Small intestine (tissue), 7 donors: ENCODE results near the gene GATB. TPM values are rescaled to one million over a fixed set of nuclear protein-coding genes. Genes with fewer than 3 reads are reported as not detected.

ENCODE experiments used
- DNase-seq, 2 donors: peaks; one replicate each; pipeline versions ENCODE4 v3.0.0 to v3.0.0-alpha.2; 2013
- FAIRE-seq: peaks from 2 replicates; lab custom pipeline; 2012; peaks lifted over from hg19 to GRCh38; lab: Jason Lieb, UNC
- H3K27ac ChIP-seq, 3 donors: one replicate each; pipeline ENCODE4 v1.5.1; 2013; ENCODE audit warnings: low read length in 2 of 3, mild to moderate bottlenecking in 2 of 3, control low read depth in 1 of 3, inconsistent platforms in 1 of 3, low read depth in 1 of 3, moderate library complexity in 1 of 3
- H3K27me3 ChIP-seq, 3 donors: one replicate each; pipeline ENCODE4 v1.6.1; 2013; ENCODE audit warnings: low read length in 3 of 3, inconsistent platforms in 1 of 3; ENCODE audit not compliant: control insufficient read depth in 3 of 3, insufficient read depth in 3 of 3
- H3K36me3 ChIP-seq, 3 donors: one replicate each; pipeline ENCODE4 v1.6.1; 2013; ENCODE audit warnings: low read length in 3 of 3, inconsistent platforms in 1 of 3, low read depth in 1 of 3, mild to moderate bottlenecking in 1 of 3, moderate library complexity in 1 of 3; ENCODE audit not compliant: control insufficient read depth in 3 of 3, insufficient read depth in 2 of 3
- H3K4me1 ChIP-seq, 3 donors: one replicate each; pipeline ENCODE4 v1.6.1; 2013; ENCODE audit warnings: low read length in 2 of 3, inconsistent platforms in 1 of 3, low read depth in 1 of 3, mild to moderate bottlenecking in 1 of 3, moderate library complexity in 1 of 3; ENCODE audit not compliant: control insufficient read depth in 3 of 3, insufficient read depth in 2 of 3
- H3K4me3 ChIP-seq, 3 donors: one replicate each; pipeline ENCODE4 v1.5.1; 2013; ENCODE audit warnings: low read length in 3 of 3, control low read depth in 1 of 3, inconsistent platforms in 1 of 3, low read depth in 1 of 3, mild to moderate bottlenecking in 1 of 3, moderate library complexity in 1 of 3
- H3K9me3 ChIP-seq, 2 donors: one replicate each; pipeline ENCODE4 v1.6.1; 2013; ENCODE audit warnings: low read depth in 1 of 2, low read length in 1 of 2; ENCODE audit not compliant: control insufficient read depth in 2 of 2, insufficient read depth in 1 of 2
- WGBS, 3 donors: extraction: QIAGEN DNeasy Blood & Tissue Kit; methylation state at CpG; one replicate each; pipeline ENCODE4 v1.1.7; 2013; 5-methylcytosine and 5-hydroxymethylcytosine counted together
- polyA plus RNA-seq, 4 donors: library from polyadenylated mRNA; stranded (reverse) in 3 of 4; unstranded in 1 of 4; fragments of 200-250 nt in 3 of 4; fragments of 120-200 nt in 1 of 4; gene quantifications; one replicate each; pipeline versions ENCODE4 v1.2.1 to v1.2.3, GENCODE V29; 2013
- donor health status: healthy with polysubstance abuse.
- donor health status: control.
- donor health status: control.
- donor health status: Bipolar disorder and iron deficiency.
- donor health status: healthy.

Gene GATB
- polyA plus RNA-seq, 4 donors: 10.5 to 18.0 (median 16.7) TPM

GRCh38 chr4:151804821-151805220 lies 44.0 kb upstream of the GATB start:
- no peak for FAIRE-seq
- Histone ChIP-seq H3K9me3 (no peaks in the 10 kb centered on the region), H3K4me1 (peaks cover 0 to 18% (median 5%) of the 10 kb centered on the region in 3 donors), H3K36me3 (no peaks in the 10 kb centered on the region), H3K27me3 (no peaks in the 10 kb centered on the region), H3K4me3 (no peak overlapping the region), H3K27ac (no peak overlapping the region)
- DNase-seq: no peak
- 65 to 80% (median 65%) methylated on average over 1 of the region's 1 CpG for WGBS, 3 donors

- DNase-seq (no peak), FAIRE-seq (no peak)
- Histone ChIP-seq H3K27ac (no peak overlapping the region), H3K4me3 (no peak overlapping the region), H3K36me3 (no peaks in the 10 kb centered on the region), H3K27me3 (no peaks in the 10 kb centered on the region), H3K4me1 (peaks cover 0 to 22% (median 5%) of the 10 kb centered on the region in 3 donors), H3K9me3 (no peaks in the 10 kb centered on the region)
- WGBS, 3 donors: 84 to 90% (median 85%) methylated on average over 4 of the region's 4 CpGs
Observed at GRCh38 chr4:151804086-151804630, 43.4 kb upstream of the GATB start.

GRCh38 chr4:151803246-151803645 lies 42.4 kb upstream of the GATB start:
- H3K36me3 ChIP-seq: no peaks in the 10 kb centered on the region
- no peak overlapping the region for H3K27ac ChIP-seq
- H3K27me3 ChIP-seq: no peaks in the 10 kb centered on the region
- peaks cover 0 to 31% (median 5%) of the 10 kb centered on the region in 3 donors for H3K4me1 ChIP-seq
- FAIRE-seq: no peak
- DNase-seq: no peak
- whole genome bisulfite sequencing, 3 donors: 81 to 95% (median 87%) methylated on average over 4 of the region's 4 CpGs
- H3K4me3 ChIP-seq: no peak overlapping the region
- no peaks in the 10 kb centered on the region for H3K9me3 ChIP-seq

- Histone ChIP-seq H3K36me3 (no peaks in the 10 kb centered on the region), H3K27ac (no peak overlapping the region), H3K27me3 (no peaks in the 10 kb centered on the region), H3K4me1 (peaks cover 0 to 40% (median 9%) of the 10 kb centered on the region in 3 donors), H3K4me3 (no peak overlapping the region), H3K9me3 (no peaks in the 10 kb centered on the region)
- DNase-seq (peak; percentile 42), FAIRE-seq (no peak)
- 62 to 72% (median 69%) methylated on average over 15 of the region's 15 CpGs for WGBS, 3 donors
Observed at GRCh38 chr4:151801547-151802516, 41.0 kb upstream of the GATB start.

- FAIRE-seq: no peak
- no peaks in the 10 kb centered on the region for H3K36me3 ChIP-seq
- H3K9me3 ChIP-seq: no peaks in the 10 kb centered on the region
- peaks cover 0 to 47% (median 10%) of the 10 kb centered on the region in 3 donors for H3K4me1 ChIP-seq
- no peak overlapping the region for H3K4me3 ChIP-seq
- DNase-seq: peak; percentile 86 to 91
- H3K27ac ChIP-seq: peak overlapping the region in 2 of 3 donors; percentile 75 to 89
- H3K27me3 ChIP-seq: no peaks in the 10 kb centered on the region
- WGBS, 3 donors: 19 to 56% (median 35%) methylated on average over 3 of the region's 3 CpGs
Observed at GRCh38 chr4:151799417-151800012, 38.7 kb upstream of the GATB start.

- Histone ChIP-seq H3K4me1 (peaks cover 0 to 47% (median 10%) of the 10 kb centered on the region in 3 donors), H3K9me3 (no peaks in the 10 kb centered on the region), H3K27me3 (no peaks in the 10 kb centered on the region), H3K4me3 (no peak overlapping the region), H3K36me3 (no peaks in the 10 kb centered on the region), H3K27ac (peak overlapping the region in 2 of 3 donors; percentile 75 to 89)
- DNase-seq: peak; percentile 38 to 54
- no peak for FAIRE-seq
- 28 to 52% (median 41%) methylated on average over 6 of the region's 6 CpGs for WGBS, 3 donors
Observed at GRCh38 chr4:151798678-151799416, 38.0 kb upstream of the GATB start.

- Histone ChIP-seq H3K36me3 (no peaks in the 10 kb centered on the region), H3K9me3 (no peaks in the 10 kb centered on the region), H3K27me3 (no peaks in the 10 kb centered on the region), H3K4me1 (peaks cover 0 to 47% (median 10%) of the 10 kb centered on the region in 3 donors), H3K4me3 (no peak overlapping the region), H3K27ac (peak overlapping the region in 2 of 3 donors; percentile 75 to 89)
- FAIRE-seq (no peak), DNase-seq (no peak)
Observed at GRCh38 chr4:151797853-151798252, 37.0 kb upstream of the GATB start.

- Histone ChIP-seq H3K9me3 (no peaks in the 10 kb centered on the region), H3K4me3 (no peak overlapping the region), H3K27ac (peak overlapping the region in 2 of 3 donors; percentile 50 to 89), H3K36me3 (no peaks in the 10 kb centered on the region), H3K4me1 (peaks cover 0 to 47% (median 10%) of the 10 kb centered on the region in 3 donors), H3K27me3 (no peaks in the 10 kb centered on the region)
- peak; percentile 86 to 88 for DNase-seq
- 13 to 47% (median 26%) methylated on average over 3 of the region's 3 CpGs for WGBS, 3 donors
- no peak for FAIRE-seq
Observed at GRCh38 chr4:151797131-151797530, 36.3 kb upstream of the GATB start.
